OCI-M2 (cell line): ENCODE data around the gene ESAM.

ENCODE experiments used
- DNase-seq: peaks from one replicate; lab custom pipeline; 2025; ENCODE audit not compliant: unreplicated experiment; lab: John Stamatoyannopoulos, UW

ESAM gene

GRCh38 chr11:124737638-124738305 lies 24.3 kb downstream of the ESAM start:
- DNase-seq, result no peak

GRCh38 chr11:124736736-124737135 lies 25.4 kb downstream of the ESAM start:
- no peak for DNase-seq

- no peak for DNase-seq
These were observed 29.9 kb downstream of the ESAM start for GRCh38 chr11:124732230-124732629.

DNA sequence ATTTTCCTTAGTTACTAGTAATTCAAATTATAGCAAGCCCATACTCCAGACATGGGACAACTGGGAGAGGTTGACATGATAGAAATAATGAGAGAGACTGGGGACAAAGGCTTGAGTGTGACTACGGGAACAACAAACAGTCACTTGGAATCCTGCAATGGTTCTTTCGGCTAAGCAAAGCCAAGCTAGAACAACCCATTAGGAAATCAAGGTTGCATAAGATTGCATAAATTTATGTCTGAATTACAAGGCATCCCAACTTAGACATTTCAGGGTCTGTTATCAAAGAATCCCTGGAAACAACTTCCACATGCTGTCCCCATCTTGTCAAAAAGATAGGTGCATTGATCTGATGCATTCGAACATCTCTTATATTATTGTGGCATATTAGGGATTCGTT lies 32.5 kb downstream of the ESAM start:
- no peak for DNase-seq

GRCh38 chr11:124728134-124728533 lies 34.0 kb downstream of the ESAM start:
- DNase-seq, result no peak

DNA sequence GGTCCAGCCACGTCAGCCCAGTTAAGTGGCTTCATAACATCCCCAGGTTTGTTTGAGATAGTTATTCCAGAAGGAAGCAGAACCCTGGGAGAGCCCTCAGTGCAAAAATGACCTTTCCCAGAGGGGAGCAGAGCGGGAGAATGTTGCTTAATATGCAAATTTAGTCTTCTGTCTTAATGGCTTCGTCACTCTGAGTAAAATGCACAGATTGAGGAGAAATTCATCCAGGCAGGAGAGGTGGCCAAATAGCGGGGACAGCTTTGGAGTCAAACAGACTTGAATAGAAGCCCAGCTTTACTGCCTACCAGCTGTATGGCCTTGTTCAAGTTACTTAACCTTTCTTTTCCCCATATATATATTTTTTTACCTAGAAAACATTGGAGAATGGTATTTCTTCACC lies 34.6 kb downstream of the ESAM start:
- no peak for DNase-seq

DNA sequence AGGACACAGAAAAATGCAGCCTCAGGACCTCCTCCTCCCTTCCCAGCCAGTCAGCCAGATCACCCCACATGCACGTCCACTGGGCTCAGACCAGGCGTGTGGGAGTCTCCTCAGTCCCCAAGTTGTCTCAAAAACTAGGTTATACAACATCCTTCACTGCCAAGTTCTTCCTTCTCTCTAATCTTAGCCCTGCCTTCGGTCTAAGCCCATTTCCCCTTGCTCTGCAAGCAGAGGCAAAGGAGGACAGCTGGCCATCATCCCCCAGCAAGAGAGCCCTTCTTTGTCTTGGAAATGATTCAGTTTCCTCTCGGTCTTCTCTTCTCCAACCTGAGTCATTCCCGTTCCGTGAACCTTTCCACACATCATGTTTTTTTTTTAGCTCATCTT lies 36.4 kb downstream of the ESAM start:
- DNase-seq, result no peak

- DNase-seq, result no peak
These were observed 36.9 kb downstream of the ESAM start for GRCh38 chr11:124724979-124725718.

DNA sequence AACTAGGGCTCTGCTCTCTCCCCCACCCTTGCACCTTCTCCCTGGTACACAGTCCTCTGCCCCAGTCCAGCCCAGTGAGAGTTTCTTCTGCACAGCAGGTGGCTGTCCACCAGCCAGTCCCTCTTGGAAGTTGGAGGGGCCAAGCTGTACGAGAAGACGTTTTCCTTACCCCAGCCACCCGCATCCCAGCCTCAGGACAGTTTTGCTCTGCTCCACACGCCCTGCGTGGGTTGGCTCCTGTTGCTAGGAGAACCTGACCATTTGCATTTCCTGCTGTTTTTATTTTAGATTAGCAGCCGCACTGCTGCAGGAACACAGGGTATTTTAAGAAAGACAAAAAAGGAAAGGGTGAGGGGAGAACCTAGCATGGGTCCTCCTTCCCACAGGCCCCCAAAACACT lies 39.9 kb downstream of the ESAM start:
- DNase-seq, result no peak

GRCh38 chr11:124719534-124719933 lies 42.6 kb downstream of the ESAM start:
- DNase-seq, result no peak

DNA sequence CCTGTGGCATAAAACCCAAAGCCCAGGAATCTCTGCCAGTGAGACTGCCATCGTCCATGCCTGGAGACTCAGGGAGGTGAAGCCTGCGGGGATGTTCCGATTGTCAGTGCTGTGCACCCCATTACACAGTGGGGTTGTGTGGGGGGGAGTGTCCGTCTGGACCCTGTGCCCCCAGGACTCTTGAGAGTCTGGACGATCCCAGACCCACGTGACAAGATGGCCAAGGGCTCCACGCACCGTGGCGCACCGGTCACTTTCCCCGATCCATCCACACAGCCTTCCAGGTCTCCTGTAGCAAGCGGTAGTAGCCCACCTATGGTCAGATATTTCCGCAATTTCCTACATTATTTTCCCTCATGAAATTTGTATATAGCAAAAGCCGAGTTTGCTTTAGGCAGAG lies 43.3 kb downstream of the ESAM start:
- DNase-seq, result no peak

DNA sequence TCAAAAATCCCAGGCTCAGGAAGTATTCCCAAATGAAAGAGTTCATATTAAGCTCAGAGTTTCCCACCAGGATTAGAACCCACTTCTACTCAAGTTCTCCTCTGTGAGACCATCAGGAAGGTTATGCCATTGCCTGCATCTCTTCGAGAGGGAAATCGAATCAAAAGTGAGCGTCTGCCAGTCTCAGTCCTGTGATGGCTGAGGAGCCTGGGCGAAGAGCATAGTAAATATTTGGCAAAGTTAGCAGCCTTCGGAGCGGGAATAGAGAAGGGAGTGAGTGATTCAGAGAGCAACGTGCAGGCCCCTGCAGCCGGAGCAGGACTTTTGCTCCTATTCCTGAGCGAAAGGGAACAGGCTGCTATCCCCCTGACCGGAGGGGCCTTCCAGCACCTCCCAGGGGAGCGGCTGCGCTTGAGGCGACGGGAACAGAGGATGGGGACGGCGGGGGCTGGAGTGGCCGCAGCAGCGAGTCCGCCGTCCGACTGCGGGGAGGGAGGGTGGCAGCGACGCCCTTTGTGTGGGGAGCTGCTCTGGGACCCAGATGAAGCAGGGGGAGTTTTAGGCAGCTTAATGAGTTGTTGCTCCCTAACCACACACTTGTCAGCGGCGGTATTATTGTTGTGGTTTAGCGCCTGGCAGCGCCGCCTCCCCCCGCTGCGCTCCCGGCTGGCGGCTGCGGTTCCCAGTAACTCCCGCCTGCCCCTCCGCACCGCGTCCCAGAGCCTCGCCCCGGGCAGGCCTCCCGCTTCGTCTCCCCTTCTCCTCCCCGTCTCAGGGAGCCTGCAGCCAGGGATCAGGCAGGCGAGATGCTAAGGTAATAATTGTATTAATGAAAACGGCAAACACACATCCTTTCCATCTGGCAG lies 44.1 kb downstream of the ESAM start:
- no peak for DNase-seq

GRCh38 chr11:124717421-124717785 lies 44.7 kb downstream of the ESAM start:
- DNase-seq, result no peak

DNA sequence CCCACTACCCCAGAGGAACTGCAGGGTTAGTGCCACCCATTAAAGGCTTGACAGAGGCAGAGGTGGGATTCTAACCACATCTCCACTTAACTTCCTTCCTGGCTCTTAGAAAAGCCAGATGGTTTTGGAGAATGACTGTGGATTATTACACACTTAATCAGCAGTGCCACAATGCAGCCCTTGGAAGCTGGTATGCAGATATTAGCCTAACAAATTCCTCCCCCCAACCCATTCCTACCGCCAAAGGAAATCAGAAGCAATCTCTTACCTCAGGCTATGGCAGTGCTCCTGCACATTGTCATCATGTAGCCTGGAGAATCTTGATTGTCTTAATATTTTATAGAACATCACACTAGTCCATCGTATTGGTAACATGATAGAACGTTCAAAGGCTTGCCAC lies 45.5 kb downstream of the ESAM start:
- DNase-seq, result no peak

DNA sequence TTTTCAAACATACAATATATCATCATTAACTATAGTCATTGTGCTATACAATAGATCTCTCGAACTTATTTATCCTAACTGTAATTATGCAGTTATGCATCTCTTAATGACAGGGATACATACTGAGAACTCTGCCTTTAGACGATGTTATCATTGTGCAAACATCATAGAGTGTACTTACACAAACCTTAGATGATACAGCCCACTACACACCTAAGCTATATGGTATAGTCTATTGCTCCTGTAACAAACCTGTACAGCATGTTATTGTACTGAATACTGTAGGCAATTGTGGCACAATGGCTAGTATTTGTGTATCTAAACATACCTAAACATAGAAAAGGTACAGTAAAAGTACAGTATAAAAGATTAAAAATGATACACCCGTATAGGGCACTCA lies 49.7 kb downstream of the ESAM start:
- DNase-seq, result no peak

DNA sequence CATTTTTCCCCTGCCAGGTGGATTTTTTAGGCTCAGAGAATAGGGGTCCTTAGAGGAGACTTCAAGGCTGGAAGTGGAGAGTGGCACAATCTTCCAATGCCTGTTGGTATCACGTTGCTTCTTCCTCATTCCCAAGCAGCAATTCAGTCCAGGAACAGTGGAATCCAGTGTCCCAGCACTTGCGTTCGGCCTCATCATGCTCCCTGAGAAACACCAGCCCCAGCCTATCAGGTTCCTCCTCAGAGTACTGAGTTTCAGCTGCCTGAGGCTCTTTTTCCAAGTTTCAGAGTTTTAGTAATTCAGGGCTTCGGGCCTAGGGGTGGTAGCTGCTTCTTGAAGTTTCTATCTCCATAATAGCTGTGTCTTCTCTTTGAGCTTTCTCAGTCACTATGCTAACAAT lies 54.3 kb downstream of the ESAM start:
- DNase-seq, result no peak
